ENCODE data around the gene LRRC7.
"Not testable (repeated sequence)": the region's sequence is repeated elsewhere in the genome, so short reads cannot be mapped to it uniquely, and the experiment has no call there.

LRRC7 gene

GRCh38 chr1:69688193-69688592, 120.5 kb downstream of the LRRC7 start:
- no peak for DNase-seq (ENCODE audit: insufficient read length, low spot score)
- no peak for FAIRE-seq

- no peak for FAIRE-seq
- no peak for DNase-seq (ENCODE audit: insufficient read length, low spot score)
These were observed 123.5 kb downstream of the LRRC7 start for GRCh38 chr1:69691179-69691578.

- FAIRE-seq (no peak), DNase-seq (ENCODE audit: insufficient read length, low spot score) (no peak)
These were observed 126.4 kb downstream of the LRRC7 start for GRCh38 chr1:69693921-69694675.

- FAIRE-seq (no peak), DNase-seq (ENCODE audit: insufficient read length, low spot score) (no peak)
These were observed 129.6 kb downstream of the LRRC7 start for GRCh38 chr1:69697340-69697739.

- FAIRE-seq, result no peak
- no peak for DNase-seq (ENCODE audit: insufficient read length, low spot score)
These were observed 133.0 kb downstream of the LRRC7 start for GRCh38 chr1:69700770-69701169.

GRCh38 chr1:69702085-69702484, 134.4 kb downstream of the LRRC7 start:
- DNase-seq (ENCODE audit: insufficient read length, low spot score), result no peak
- no peak for FAIRE-seq

GRCh38 chr1:69706473-69706872, 138.8 kb downstream of the LRRC7 start:
- DNase-seq (ENCODE audit: insufficient read length, low spot score), result no peak
- no peak for FAIRE-seq

GRCh38 chr1:69707103-69707502, 139.4 kb downstream of the LRRC7 start:
- no peak for FAIRE-seq
- DNase-seq (ENCODE audit: insufficient read length, low spot score), result no peak

- DNase-seq (ENCODE audit: insufficient read length, low spot score), result no peak
- no peak for FAIRE-seq
These were observed 142.9 kb downstream of the LRRC7 start for GRCh38 chr1:69710484-69711189.

GRCh38 chr1:69711190-69711930, 143.6 kb downstream of the LRRC7 start:
- FAIRE-seq (no peak), DNase-seq (ENCODE audit: insufficient read length, low spot score) (no peak)

- not testable (repeated sequence) for FAIRE-seq; DNase-seq (ENCODE audit: insufficient read length, low spot score)
These were observed 150.1 kb downstream of the LRRC7 start for GRCh38 chr1:69717834-69718233.

- FAIRE-seq (no peak), DNase-seq (ENCODE audit: insufficient read length, low spot score) (no peak)
These were observed 160.5 kb downstream of the LRRC7 start for GRCh38 chr1:69728206-69728605.

- FAIRE-seq, result no peak
- DNase-seq (ENCODE audit: insufficient read length, low spot score), result no peak
These were observed 165.3 kb downstream of the LRRC7 start for GRCh38 chr1:69733061-69733460.

GRCh38 chr1:69737527-69738185, 169.9 kb downstream of the LRRC7 start:
- DNase-seq (ENCODE audit: insufficient read length, low spot score), result peak; percentile 9
- no peak for FAIRE-seq

GRCh38 chr1:69738458-69739250, 170.9 kb downstream of the LRRC7 start:
- FAIRE-seq (no peak), DNase-seq (ENCODE audit: insufficient read length, low spot score) (no peak)

- DNase-seq (ENCODE audit: insufficient read length, low spot score) (no peak), FAIRE-seq (no peak)
These were observed 171.5 kb downstream of the LRRC7 start for GRCh38 chr1:69739251-69739605.

GRCh38 chr1:69743146-69743545, 175.4 kb downstream of the LRRC7 start:
- FAIRE-seq (no peak), DNase-seq (ENCODE audit: insufficient read length, low spot score) (no peak)

GRCh38 chr1:69744381-69744780, 176.7 kb downstream of the LRRC7 start:
- no peak for DNase-seq (ENCODE audit: insufficient read length, low spot score)
- FAIRE-seq, result no peak

- DNase-seq (ENCODE audit: insufficient read length, low spot score) (no peak), FAIRE-seq (no peak)
These were observed 179.5 kb downstream of the LRRC7 start for GRCh38 chr1:69747207-69747606.

- DNase-seq (ENCODE audit: insufficient read length, low spot score) (no peak), FAIRE-seq (no peak)
These were observed 182.9 kb downstream of the LRRC7 start for GRCh38 chr1:69750638-69751037.

Measured in HTR-8/SVneo (cell line).